Mesothelial cell of epicardium (in vitro differentiated cells): ENCODE data around the gene AUH. TPM values are rescaled to one million over a fixed set of nuclear protein-coding genes. Genes with fewer than 3 reads are reported as not detected.
"Not testable (repeated sequence)": the region's sequence is repeated elsewhere in the genome, so short reads cannot be mapped to it uniquely, and the experiment has no call there.

Experiments used
- DNase-seq, 2 experiments: peaks; one replicate each; pipeline ENCODE4 v3.0.0; 2021; ENCODE audit warnings: low spot score in 2 of 2; ENCODE audit not compliant: unreplicated experiment in 2 of 2
- H3K27ac Mint-ChIP-seq: 2 replicates; pipeline ENCODE4 v1.8.0; 2021; ENCODE audit warnings: mixed read lengths
- H3K27me3 Mint-ChIP-seq: 2 replicates; pipeline ENCODE4 v1.8.0; 2021; ENCODE audit warnings: low read depth, mixed read lengths
- H3K36me3 Mint-ChIP-seq: 2 replicates; pipeline ENCODE4 v1.8.0; 2021; ENCODE audit warnings: mixed read lengths
- H3K4me1 Mint-ChIP-seq: 2 replicates; pipeline ENCODE4 v1.8.0; 2021; ENCODE audit warnings: mixed read lengths
- H3K4me3 Mint-ChIP-seq: 2 replicates; pipeline ENCODE4 v1.8.0; 2021; ENCODE audit warnings: mild to moderate bottlenecking, moderate library complexity, mixed read lengths
- H3K9me3 Mint-ChIP-seq: 2 replicates; pipeline ENCODE4 v1.8.0; 2021; ENCODE audit warnings: mixed read lengths
- CTCF ChIP-seq: fragments of 200-600 bp; sonication (generic); IDR thresholded peaks from one replicate; pipeline ENCODE4 v1.5.0; 2021; ENCODE audit warnings: antibody characterized with exemption; ENCODE audit not compliant: unreplicated experiment
- total RNA-seq: library from RNA; stranded (reverse); gene quantifications from 3 replicates; pipeline ENCODE4 v1.2.1, GENCODE V29; 2021

The AUH gene
- total RNA-seq, 1 donor from 2014 or later, result 24.8 TPM

- no peak overlapping the region for H3K4me3 Mint-ChIP-seq
- H3K4me1 Mint-ChIP-seq, result no peaks in the 10 kb centered on the region
- H3K27me3 Mint-ChIP-seq, result no peaks in the 10 kb centered on the region
- H3K27ac Mint-ChIP-seq, result no peak overlapping the region
- no peak for DNase-seq
- no peaks in the 10 kb centered on the region for H3K9me3 Mint-ChIP-seq
- no peak for TF ChIP-seq CTCF
- no peaks in the 10 kb centered on the region for H3K36me3 Mint-ChIP-seq
These were observed 23.2 kb upstream of the AUH start for GRCh38 chr9:91384954-91385353.

GRCh38 chr9:91383577-91383976, 21.9 kb upstream of the AUH start:
- Mint-ChIP-seq H3K9me3 (no peaks in the 10 kb centered on the region), H3K4me1 (no peaks in the 10 kb centered on the region), H3K36me3 (no peaks in the 10 kb centered on the region), H3K27ac (no peak overlapping the region), H3K4me3 (no peak overlapping the region), H3K27me3 (no peaks in the 10 kb centered on the region)
- no peak for DNase-seq
- TF ChIP-seq CTCF, result no peak

- H3K36me3 Mint-ChIP-seq, result peaks cover 3% of the 10 kb centered on the region
- DNase-seq, result no peak
- H3K9me3 Mint-ChIP-seq, result peaks cover 5% of the 10 kb centered on the region
- no peak for TF ChIP-seq CTCF
- H3K4me1 Mint-ChIP-seq, result no peaks in the 10 kb centered on the region
- H3K4me3 Mint-ChIP-seq, result no peak overlapping the region
- H3K27me3 Mint-ChIP-seq, result no peaks in the 10 kb centered on the region
- no peak overlapping the region for H3K27ac Mint-ChIP-seq
These were observed 20.6 kb upstream of the AUH start for GRCh38 chr9:91382298-91382697.

- Mint-ChIP-seq H3K9me3 (peaks cover 5% of the 10 kb centered on the region), H3K27me3 (no peaks in the 10 kb centered on the region), H3K4me1 (no peaks in the 10 kb centered on the region), H3K27ac (no peak overlapping the region), H3K36me3 (peaks cover 3% of the 10 kb centered on the region), H3K4me3 (no peak overlapping the region)
- no peak for DNase-seq
- TF ChIP-seq CTCF, result no peak
These were observed 17.7 kb upstream of the AUH start for GRCh38 chr9:91379426-91379825.

- no peak for TF ChIP-seq CTCF
- Mint-ChIP-seq H3K27me3 (no peaks in the 10 kb centered on the region), H3K27ac (no peak overlapping the region), H3K36me3 (peaks cover 3% of the 10 kb centered on the region), H3K4me1 (no peaks in the 10 kb centered on the region), H3K9me3 (peaks cover 5% of the 10 kb centered on the region), H3K4me3 (no peak overlapping the region)
- no peak for DNase-seq
These were observed 17.0 kb upstream of the AUH start for GRCh38 chr9:91378695-91379127.

GRCh38 chr9:91378054-91378453, 16.3 kb upstream of the AUH start:
- not testable (repeated sequence) for H3K9me3 Mint-ChIP-seq, H3K27ac Mint-ChIP-seq, DNase-seq, H3K4me1 Mint-ChIP-seq, H3K27me3 Mint-ChIP-seq, H3K36me3 Mint-ChIP-seq, H3K4me3 Mint-ChIP-seq
